Endodermal cell (in vitro differentiated cells): ENCODE data around the gene GTF2E1. TPM values are rescaled to one million over a fixed set of nuclear protein-coding genes. Genes with fewer than 3 reads are reported as not detected.

ENCODE experiments used
- DNase-seq: peaks from one replicate; pipeline ENCODE4 v3.0.0-alpha.2; 2017
- H3K27ac ChIP-seq: 2 replicates; pipeline ENCODE4 v1.5.1; 2013; ENCODE audit warnings: mild to moderate bottlenecking, low read depth, low read length, moderate library complexity
- H3K27me3 ChIP-seq: 2 replicates; pipeline ENCODE4 v1.6.1; 2013; ENCODE audit warnings: mild to moderate bottlenecking, low read length, moderate library complexity; ENCODE audit not compliant: insufficient read depth, control insufficient read depth, poor library complexity, severe bottlenecking
- H3K36me3 ChIP-seq: 2 replicates; pipeline ENCODE4 v1.7.0; 2013; ENCODE audit warnings: mild to moderate bottlenecking, low read length, moderate library complexity; ENCODE audit not compliant: control insufficient read depth, insufficient read depth
- H3K4me1 ChIP-seq: one replicate; pipeline ENCODE4 v1.7.0; 2013; ENCODE audit warnings: low read length; ENCODE audit not compliant: control insufficient read depth, insufficient read depth
- H3K4me3 ChIP-seq: 2 replicates; pipeline ENCODE4 v1.5.1; 2013; ENCODE audit warnings: mild to moderate bottlenecking, low read length, moderate library complexity
- H3K9ac ChIP-seq: 2 replicates; pipeline ENCODE4 v1.6.1; 2013; ENCODE audit warnings: mild to moderate bottlenecking, low read length, moderate library complexity; ENCODE audit not compliant: poor library complexity, severe bottlenecking; ENCODE audit errors: extremely low read depth
- H3K9me3 ChIP-seq: 2 replicates; pipeline ENCODE4 v1.6.1; 2013; ENCODE audit warnings: mild to moderate bottlenecking, low read length, moderate library complexity; ENCODE audit not compliant: control insufficient read depth
- H3K27ac Mint-ChIP-seq: 2 replicates; pipeline ENCODE4 v1.8.0; 2020; ENCODE audit warnings: mixed read lengths
- H3K27me3 Mint-ChIP-seq: 2 replicates; pipeline ENCODE4 v1.8.0; 2021; ENCODE audit warnings: mild to moderate bottlenecking, mixed read lengths; ENCODE audit not compliant: insufficient read depth
- H3K36me3 Mint-ChIP-seq: 2 replicates; pipeline ENCODE4 v1.8.0; 2020; ENCODE audit warnings: low read depth, mixed read lengths
- H3K4me1 Mint-ChIP-seq: 2 replicates; pipeline ENCODE4 v1.8.0; 2020; ENCODE audit warnings: mixed read lengths
- H3K4me3 Mint-ChIP-seq: 2 replicates; pipeline ENCODE4 v1.8.0; 2020; ENCODE audit warnings: mild to moderate bottlenecking, moderate library complexity, mixed read lengths
- H3K9me3 Mint-ChIP-seq: 2 replicates; pipeline ENCODE4 v1.8.0; 2020; ENCODE audit warnings: mild to moderate bottlenecking, mixed read lengths
- CTCF ChIP-seq: fragments of 200-600 bp; sonication (generic); conservative IDR thresholded peaks from 2 replicates; pipeline ENCODE4 v1.5.0; 2021; ENCODE audit warnings: antibody characterized with exemption, mild to moderate bottlenecking
- WGBS, 2 experiments: methylation state at CpG; one replicate each; pipeline versions ENCODE4 v1.1.5 to v1.1.7; 2013; ENCODE audit warnings: missing lambda C conversion rate in 2 of 2, mixed read lengths in 1 of 2; ENCODE audit not compliant: insufficient coverage in 1 of 2, insufficient read length in 1 of 2; 5-methylcytosine and 5-hydroxymethylcytosine counted together
- total RNA-seq, 2 donors: library from RNA; stranded (reverse); fragmentation: NEBNext Ultra II Directional in 1 of 2; extraction: Animal tissue kit (Norgen Biotek cat#: 25700) in 1 of 2; gene quantifications; 2 replicates in 1 of 2; 3 replicates in 1 of 2; pipeline ENCODE4 v1.2.1, GENCODE V29; 2021

Gene GTF2E1
- total RNA-seq, 2 donors from 2014 or later = 42.6 to 51.1 TPM

- no peak for DNase-seq
- Mint-ChIP-seq H3K4me1 (no peaks in the 10 kb centered on the region), H3K9me3 (no peaks in the 10 kb centered on the region), H3K36me3 (no peaks in the 10 kb centered on the region), H3K27ac (no peak overlapping the region), H3K4me3 (no peak overlapping the region), H3K27me3 (no peaks in the 10 kb centered on the region)
- no peak for TF ChIP-seq CTCF
- no peaks in the 10 kb centered on the region for H3K36me3 ChIP-seq
- H3K27ac ChIP-seq = no peak overlapping the region
- no peak overlapping the region for H3K4me3 ChIP-seq
- no peaks in the 10 kb centered on the region for H3K27me3 ChIP-seq
- WGBS, 2 experiments = 89 to 100% methylated on average over 1 of the region's 1 CpG
- H3K4me1 ChIP-seq = no peaks in the 10 kb centered on the region
- no peaks in the 10 kb centered on the region for H3K9me3 ChIP-seq
- no peak overlapping the region for H3K9ac ChIP-seq
These were observed 55.8 kb downstream of the GTF2E1 start for GRCh38 chr3:120798346-120798745.

DNA sequence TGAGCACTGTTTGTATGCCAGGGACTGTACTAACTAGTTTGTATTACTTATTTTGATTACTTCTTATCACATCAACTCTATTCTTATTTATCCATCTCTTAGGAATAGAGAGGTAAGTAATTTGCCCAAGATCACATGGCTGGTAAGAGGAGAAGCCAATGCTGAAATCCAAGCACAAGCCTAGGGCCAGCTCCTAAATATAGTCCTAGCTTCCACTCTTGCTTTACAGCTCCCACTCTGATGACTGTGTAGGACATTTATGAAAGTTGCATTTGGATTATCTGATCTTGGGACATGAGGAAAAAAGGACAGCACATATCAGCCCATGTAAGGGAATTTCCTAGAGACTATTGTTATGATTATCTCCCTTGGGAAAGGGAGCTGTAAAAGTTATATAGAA, 58.1 kb downstream of the GTF2E1 start:
- Mint-ChIP-seq H3K27me3 (no peaks in the 10 kb centered on the region), H3K9me3 (no peaks in the 10 kb centered on the region), H3K27ac (no peak overlapping the region), H3K4me1 (no peaks in the 10 kb centered on the region), H3K36me3 (no peaks in the 10 kb centered on the region), H3K4me3 (no peak overlapping the region)
- Histone ChIP-seq H3K27me3 (no peaks in the 10 kb centered on the region), H3K27ac (no peak overlapping the region), H3K4me3 (no peak overlapping the region), H3K36me3 (no peaks in the 10 kb centered on the region), H3K4me1 (no peaks in the 10 kb centered on the region), H3K9ac (no peak overlapping the region), H3K9me3 (no peaks in the 10 kb centered on the region)
- no peak for TF ChIP-seq CTCF
- DNase-seq = no peak

- Mint-ChIP-seq H3K27me3 (no peaks in the 10 kb centered on the region), H3K4me3 (no peak overlapping the region), H3K36me3 (no peaks in the 10 kb centered on the region), H3K9me3 (no peaks in the 10 kb centered on the region), H3K4me1 (no peaks in the 10 kb centered on the region), H3K27ac (no peak overlapping the region)
- H3K9me3 ChIP-seq = no peaks in the 10 kb centered on the region
- H3K27ac ChIP-seq = no peak overlapping the region
- no peak for DNase-seq
- no peaks in the 10 kb centered on the region for H3K36me3 ChIP-seq
- H3K9ac ChIP-seq = no peak overlapping the region
- no peak overlapping the region for H3K4me3 ChIP-seq
- no peaks in the 10 kb centered on the region for H3K27me3 ChIP-seq
- H3K4me1 ChIP-seq = no peaks in the 10 kb centered on the region
- TF ChIP-seq CTCF = no peak
- WGBS, 2 experiments = 88 to 90% methylated on average over 2 of the region's 2 CpGs
These were observed 58.9 kb downstream of the GTF2E1 start for GRCh38 chr3:120801484-120801883.
